Immature natural killer cell (primary cell): ENCODE data around the gene CEP55. TPM values are rescaled to one million over a fixed set of nuclear protein-coding genes. Genes with fewer than 3 reads are reported as not detected.
"Not testable (repeated sequence)": the region's sequence is repeated elsewhere in the genome, so short reads cannot be mapped to it uniquely, and the experiment has no call there.

Experiments
- DNase-seq, 3 donors: peaks; one replicate each; pipeline ENCODE4 v3.0.0; 2022; ENCODE audit warnings: mixed read lengths in 1 of 3
- H3K27ac Mint-ChIP-seq, 6 donors: one replicate each; pipeline ENCODE4 v1.8.0; 2020; ENCODE audit warnings: mixed read lengths in 6 of 6, mild to moderate bottlenecking in 5 of 6, inconsistent platforms in 4 of 6, moderate library complexity in 3 of 6
- H3K27me3 Mint-ChIP-seq, 3 donors: one replicate each; pipeline ENCODE4 v1.8.0; 2020 to 2021; ENCODE audit warnings: low read depth in 3 of 3, mild to moderate bottlenecking in 3 of 3, mixed read lengths in 3 of 3, moderate library complexity in 3 of 3, inconsistent platforms in 1 of 3
- H3K36me3 Mint-ChIP-seq, 3 donors: one replicate each; pipeline ENCODE4 v1.8.0; 2020; ENCODE audit warnings: mixed read lengths in 3 of 3, inconsistent platforms in 2 of 3, mild to moderate bottlenecking in 2 of 3
- H3K4me1 Mint-ChIP-seq, 2 donors: one replicate each; pipeline ENCODE4 v1.8.0; 2020; ENCODE audit warnings: inconsistent platforms in 2 of 2, mild to moderate bottlenecking in 2 of 2, mixed read lengths in 2 of 2, moderate library complexity in 1 of 2
- H3K4me3 Mint-ChIP-seq, 5 donors: one replicate each; pipeline ENCODE4 v1.8.0; 2020; ENCODE audit warnings: mild to moderate bottlenecking in 5 of 5, mixed read lengths in 5 of 5, inconsistent platforms in 3 of 5, moderate library complexity in 3 of 5
- H3K9me3 Mint-ChIP-seq, 6 donors: one replicate each; pipeline ENCODE4 v1.8.0; 2020; ENCODE audit warnings: mild to moderate bottlenecking in 6 of 6, mixed read lengths in 6 of 6, inconsistent platforms in 4 of 6, moderate library complexity in 3 of 6
- polyA plus RNA-seq, 3 donors: library from polyadenylated mRNA; unstranded; fragments of 300-500 nt; fragmentation: Illumina TruSeq; gene quantifications; one replicate each; pipeline ENCODE4 v1.2.3, GENCODE V29; 2021

Gene CEP55
- polyA plus RNA-seq, 3 donors from 2014 or later: 0.39 to 0.83 TPM; not detected in 1

- Mint-ChIP-seq H3K27me3 (peaks cover 2 to 8% (median 7%) of the 10 kb centered on the region in 3 donors), H3K4me3 (peak overlapping the region in 1 of 5 donors; percentile 41)
Observed at GRCh38 chr10:93462881-93463280, 33.5 kb upstream of the CEP55 start.

GRCh38 chr10:93463723-93464476, 32.5 kb upstream of the CEP55 start:
- Mint-ChIP-seq H3K36me3 (no peaks in the 10 kb centered on the region), H3K27ac (no peak overlapping the region), H3K9me3 (no peaks in the 10 kb centered on the region), H3K4me1 (no peaks in the 10 kb centered on the region), H3K27me3 (peaks cover 2 to 8% (median 3%) of the 10 kb centered on the region in 3 donors), H3K4me3 (no peak overlapping the region)
- no peak for DNase-seq

More at GRCh38 chr10:93462881-93463280, 33.5 kb upstream of the CEP55 start:
- Mint-ChIP-seq H3K36me3 (no peaks in the 10 kb centered on the region), H3K27ac (peak overlapping the region in 1 of 6 donors; percentile 40), H3K4me1 (no peaks in the 10 kb centered on the region), H3K9me3 (no peaks in the 10 kb centered on the region)
- DNase-seq: no peak

GRCh38 chr10:93464776-93465388, 31.5 kb upstream of the CEP55 start:
- Mint-ChIP-seq H3K36me3 (no peaks in the 10 kb centered on the region), H3K9me3 (no peaks in the 10 kb centered on the region), H3K27ac (no peak overlapping the region), H3K4me1 (no peaks in the 10 kb centered on the region), H3K4me3 (no peak overlapping the region), H3K27me3 (peaks cover 2 to 6% (median 3%) of the 10 kb centered on the region in 3 donors)
- DNase-seq: no peak

- no peaks in the 10 kb centered on the region for H3K36me3 Mint-ChIP-seq
- H3K9me3 Mint-ChIP-seq: no peaks in the 10 kb centered on the region
- H3K27me3 Mint-ChIP-seq: peaks cover 2 to 5% (median 3%) of the 10 kb centered on the region in 3 donors
Observed at GRCh38 chr10:93465806-93466675, 30.4 kb upstream of the CEP55 start.

GRCh38 chr10:93467635-93468034, 28.8 kb upstream of the CEP55 start:
- not testable (repeated sequence) for DNase-seq, H3K27me3 Mint-ChIP-seq, H3K4me3 Mint-ChIP-seq, H3K27ac Mint-ChIP-seq, H3K36me3 Mint-ChIP-seq, H3K4me1 Mint-ChIP-seq, H3K9me3 Mint-ChIP-seq

More at GRCh38 chr10:93465806-93466675, 30.4 kb upstream of the CEP55 start:
- no peak for DNase-seq
- Mint-ChIP-seq H3K4me1 (no peaks in the 10 kb centered on the region), H3K4me3 (no peak overlapping the region), H3K27ac (no peak overlapping the region)

GRCh38 chr10:93468461-93469213, 27.8 kb upstream of the CEP55 start:
- Mint-ChIP-seq H3K27ac (no peak overlapping the region), H3K4me1 (no peaks in the 10 kb centered on the region), H3K36me3 (no peaks in the 10 kb centered on the region), H3K27me3 (peaks cover 0 to 2% (median 1%) of the 10 kb centered on the region in 3 donors), H3K9me3 (no peaks in the 10 kb centered on the region), H3K4me3 (no peak overlapping the region)
- no peak for DNase-seq

- Mint-ChIP-seq H3K36me3 (no peaks in the 10 kb centered on the region), H3K4me3 (no peak overlapping the region)
- no peak for DNase-seq
Observed at GRCh38 chr10:93469454-93469853, 27.0 kb upstream of the CEP55 start.

GRCh38 chr10:93471110-93471651, 25.2 kb upstream of the CEP55 start:
- H3K27ac Mint-ChIP-seq: no peak overlapping the region
- DNase-seq: no peak
- H3K27me3 Mint-ChIP-seq: peaks cover 0 to 5% (median 1%) of the 10 kb centered on the region in 3 donors
- H3K4me1 Mint-ChIP-seq: no peaks in the 10 kb centered on the region
- H3K36me3 Mint-ChIP-seq: no peaks in the 10 kb centered on the region
- H3K9me3 Mint-ChIP-seq: no peaks in the 10 kb centered on the region
- no peak overlapping the region for H3K4me3 Mint-ChIP-seq

More at GRCh38 chr10:93469454-93469853, 27.0 kb upstream of the CEP55 start:
- H3K27me3 Mint-ChIP-seq: peaks cover 0 to 5% (median 1%) of the 10 kb centered on the region in 3 donors
- no peaks in the 10 kb centered on the region for H3K9me3 Mint-ChIP-seq
- no peaks in the 10 kb centered on the region for H3K4me1 Mint-ChIP-seq
- H3K27ac Mint-ChIP-seq: no peak overlapping the region

GRCh38 chr10:93473161-93473560, 23.3 kb upstream of the CEP55 start:
- no peaks in the 10 kb centered on the region for H3K4me1 Mint-ChIP-seq
- no peak overlapping the region for H3K27ac Mint-ChIP-seq
- H3K36me3 Mint-ChIP-seq: no peaks in the 10 kb centered on the region

GRCh38 chr10:93473804-93474472, 22.5 kb upstream of the CEP55 start:
- H3K4me1 Mint-ChIP-seq: no peaks in the 10 kb centered on the region
- no peaks in the 10 kb centered on the region for H3K36me3 Mint-ChIP-seq
- H3K4me3 Mint-ChIP-seq: no peak overlapping the region
- H3K27ac Mint-ChIP-seq: no peak overlapping the region
- peaks cover 0 to 5% (median 0%) of the 10 kb centered on the region in 3 donors for H3K27me3 Mint-ChIP-seq
- no peaks in the 10 kb centered on the region for H3K9me3 Mint-ChIP-seq
- no peak for DNase-seq

More at GRCh38 chr10:93473161-93473560, 23.3 kb upstream of the CEP55 start:
- H3K27me3 Mint-ChIP-seq: peaks cover 0 to 5% (median 0%) of the 10 kb centered on the region in 3 donors
- no peaks in the 10 kb centered on the region for H3K9me3 Mint-ChIP-seq
- no peak for DNase-seq
- no peak overlapping the region for H3K4me3 Mint-ChIP-seq

GRCh38 chr10:93475227-93475626, 21.2 kb upstream of the CEP55 start:
- Mint-ChIP-seq H3K9me3 (no peaks in the 10 kb centered on the region), H3K4me3 (no peak overlapping the region), H3K4me1 (no peaks in the 10 kb centered on the region), H3K27ac (no peak overlapping the region), H3K27me3 (peaks cover 0 to 5% (median 0%) of the 10 kb centered on the region in 3 donors), H3K36me3 (no peaks in the 10 kb centered on the region)
- DNase-seq: no peak

- peaks cover 3 to 4% (median 4%) of the 10 kb centered on the region in 3 donors for H3K27me3 Mint-ChIP-seq
- H3K4me1 Mint-ChIP-seq: no peaks in the 10 kb centered on the region
- H3K9me3 Mint-ChIP-seq: no peaks in the 10 kb centered on the region
- no peak overlapping the region for H3K27ac Mint-ChIP-seq
- H3K4me3 Mint-ChIP-seq: no peak overlapping the region
- no peak for DNase-seq
- no peaks in the 10 kb centered on the region for H3K36me3 Mint-ChIP-seq
Observed at GRCh38 chr10:93475871-93476270, 20.5 kb upstream of the CEP55 start.
